Nephron progenitor cell (in vitro differentiated cells): ENCODE measurements around the gene TEPSIN.

ENCODE experiments used
- DNase-seq: peaks from one replicate; pipeline ENCODE4 v3.0.0; 2021
- H3K27ac Mint-ChIP-seq: 2 replicates; pipeline ENCODE4 v1.8.0; 2021; ENCODE audit warnings: mild to moderate bottlenecking, moderate library complexity, mixed read lengths
- H3K27me3 Mint-ChIP-seq: 2 replicates; pipeline ENCODE4 v1.8.0; 2021; ENCODE audit warnings: mild to moderate bottlenecking, low read depth, mixed read lengths; ENCODE audit not compliant: poor library complexity
- H3K36me3 Mint-ChIP-seq: 2 replicates; pipeline ENCODE4 v1.8.0; 2021; ENCODE audit warnings: low read depth, mixed read lengths
- H3K4me1 Mint-ChIP-seq: 2 replicates; pipeline ENCODE4 v1.8.0; 2021; ENCODE audit warnings: mixed read lengths
- H3K4me3 Mint-ChIP-seq: 2 replicates; pipeline ENCODE4 v1.8.0; 2021; ENCODE audit warnings: mild to moderate bottlenecking, moderate library complexity, mixed read lengths
- H3K9me3 Mint-ChIP-seq: 2 replicates; pipeline ENCODE4 v1.8.0; 2021; ENCODE audit warnings: mild to moderate bottlenecking, moderate library complexity, mixed read lengths
- CTCF ChIP-seq: fragments of 200-600 bp; sonication (generic); IDR thresholded peaks from 2 replicates; pipeline ENCODE4 v1.5.0; 2021; ENCODE audit warnings: antibody characterized with exemption

Gene TEPSIN

GRCh38 chr17:81200695-81201580 lies 37.9 kb downstream of the TEPSIN start:
- Mint-ChIP-seq H3K27ac (no peak overlapping the region), H3K27me3 (no peaks in the 10 kb centered on the region), H3K36me3 (peaks cover 11% of the 10 kb centered on the region), H3K9me3 (no peaks in the 10 kb centered on the region), H3K4me1 (no peaks in the 10 kb centered on the region), H3K4me3 (no peak overlapping the region)
- TF ChIP-seq CTCF: peak; percentile 49
- DNase-seq: peak; percentile 45

GRCh38 chr17:81200201-81200600 lies 38.7 kb downstream of the TEPSIN start:
- DNase-seq: no peak
- peaks cover 11% of the 10 kb centered on the region for H3K36me3 Mint-ChIP-seq
- H3K27me3 Mint-ChIP-seq: no peaks in the 10 kb centered on the region
- no peak overlapping the region for H3K27ac Mint-ChIP-seq
- no peaks in the 10 kb centered on the region for H3K4me1 Mint-ChIP-seq
- H3K9me3 Mint-ChIP-seq: no peaks in the 10 kb centered on the region
- H3K4me3 Mint-ChIP-seq: no peak overlapping the region
- no peak for TF ChIP-seq CTCF

GRCh38 chr17:81199482-81199830 lies 39.4 kb downstream of the TEPSIN start:
- Mint-ChIP-seq H3K27me3 (no peaks in the 10 kb centered on the region), H3K4me1 (no peaks in the 10 kb centered on the region), H3K27ac (no peak overlapping the region), H3K4me3 (no peak overlapping the region), H3K36me3 (peaks cover 11% of the 10 kb centered on the region), H3K9me3 (no peaks in the 10 kb centered on the region)
- no peak for TF ChIP-seq CTCF
- DNase-seq: no peak

GRCh38 chr17:81198826-81199481 lies 39.9 kb downstream of the TEPSIN start:
- no peak for TF ChIP-seq CTCF
- Mint-ChIP-seq H3K27me3 (no peaks in the 10 kb centered on the region), H3K9me3 (no peaks in the 10 kb centered on the region), H3K36me3 (peaks cover 11% of the 10 kb centered on the region), H3K4me3 (no peak overlapping the region), H3K4me1 (no peaks in the 10 kb centered on the region), H3K27ac (no peak overlapping the region)
- DNase-seq: no peak

- Mint-ChIP-seq H3K27me3 (no peaks in the 10 kb centered on the region), H3K9me3 (no peaks in the 10 kb centered on the region), H3K4me1 (no peaks in the 10 kb centered on the region), H3K27ac (no peak overlapping the region), H3K36me3 (peaks cover 11% of the 10 kb centered on the region), H3K4me3 (no peak overlapping the region)
- no peak for TF ChIP-seq CTCF
- no peak for DNase-seq
Observed at GRCh38 chr17:81197831-81198490, 40.9 kb downstream of the TEPSIN start.
